Vagina (tissue), 2 donors: ENCODE measurements around the gene POC1A.

Source experiments
- POLR2A ChIP-seq, 2 donors: fragments of 450-650 bp; IDR thresholded peaks; one replicate each; pipeline ENCODE4 v1.6.1; 2017; ENCODE audit warnings: antibody characterized with exemption in 2 of 2, mild to moderate bottlenecking in 2 of 2, moderate library complexity in 2 of 2
- TF ChIP-seq, protein P1 (sequence below), 3 experiments: fragments of 450-650 bp in 2 of 3; fragments of 200-600 bp in 1 of 3; sonication (generic) in 1 of 3; IDR thresholded peaks; one replicate each; pipeline ENCODE4 v1.5.1; 2017 to 2019; ENCODE audit warnings: antibody characterized with exemption in 3 of 3, mild to moderate bottlenecking in 2 of 3, moderate library complexity in 2 of 3

DNA sequence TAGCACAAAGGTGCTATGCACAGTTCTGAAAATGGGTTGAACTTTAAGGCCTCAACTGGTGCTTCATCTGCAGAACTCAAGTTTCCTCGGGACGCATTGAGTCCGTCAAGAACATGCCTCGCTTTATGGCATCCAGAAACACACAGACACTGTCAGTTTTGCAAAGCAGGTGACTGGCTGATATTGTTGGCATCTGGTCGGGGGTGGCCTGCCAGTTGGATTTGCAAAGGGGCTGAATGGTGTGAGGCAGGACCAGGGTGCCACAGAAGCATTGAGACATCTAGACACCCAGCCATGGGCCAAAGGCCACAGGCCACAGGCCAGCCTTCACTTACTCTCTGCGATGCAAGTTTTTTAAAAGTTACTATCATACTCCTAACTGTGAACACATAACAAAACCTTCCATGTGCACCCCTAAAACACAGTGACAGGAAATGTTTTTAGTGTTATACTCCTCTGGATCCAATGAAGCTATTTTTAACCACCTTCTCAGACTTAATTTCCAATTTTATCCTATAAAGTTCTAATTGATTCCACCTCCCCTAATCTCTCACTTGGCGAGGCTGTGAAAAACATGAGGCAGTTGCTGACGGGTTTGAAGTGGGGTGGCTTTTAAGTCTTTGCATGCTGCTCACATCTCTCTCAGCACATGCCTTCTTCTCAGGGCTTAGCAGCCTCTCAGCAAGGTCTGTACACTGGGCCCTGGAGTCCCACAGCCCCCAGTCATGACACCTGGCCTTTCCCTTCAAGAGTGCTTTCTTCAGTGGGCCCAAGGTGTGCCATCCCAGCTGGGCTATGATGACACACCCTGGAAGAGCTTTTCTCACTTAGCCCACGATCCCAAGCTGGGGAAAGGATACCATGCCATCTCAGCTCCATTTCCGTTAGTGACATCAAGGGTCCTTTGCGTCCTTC, 59.4 kb downstream of the POC1A start:
- no peak for TF ChIP-seq POLR2A (IDR thresholded peaks at IDR 0.05)
- TF ChIP-seq, protein P1, sequence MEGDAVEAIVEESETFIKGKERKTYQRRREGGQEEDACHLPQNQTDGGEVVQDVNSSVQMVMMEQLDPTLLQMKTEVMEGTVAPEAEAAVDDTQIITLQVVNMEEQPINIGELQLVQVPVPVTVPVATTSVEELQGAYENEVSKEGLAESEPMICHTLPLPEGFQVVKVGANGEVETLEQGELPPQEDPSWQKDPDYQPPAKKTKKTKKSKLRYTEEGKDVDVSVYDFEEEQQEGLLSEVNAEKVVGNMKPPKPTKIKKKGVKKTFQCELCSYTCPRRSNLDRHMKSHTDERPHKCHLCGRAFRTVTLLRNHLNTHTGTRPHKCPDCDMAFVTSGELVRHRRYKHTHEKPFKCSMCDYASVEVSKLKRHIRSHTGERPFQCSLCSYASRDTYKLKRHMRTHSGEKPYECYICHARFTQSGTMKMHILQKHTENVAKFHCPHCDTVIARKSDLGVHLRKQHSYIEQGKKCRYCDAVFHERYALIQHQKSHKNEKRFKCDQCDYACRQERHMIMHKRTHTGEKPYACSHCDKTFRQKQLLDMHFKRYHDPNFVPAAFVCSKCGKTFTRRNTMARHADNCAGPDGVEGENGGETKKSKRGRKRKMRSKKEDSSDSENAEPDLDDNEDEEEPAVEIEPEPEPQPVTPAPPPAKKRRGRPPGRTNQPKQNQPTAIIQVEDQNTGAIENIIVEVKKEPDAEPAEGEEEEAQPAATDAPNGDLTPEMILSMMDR (IDR thresholded peaks at IDR 0.05): no peak
